Spleen (tissue), 7 donors: ENCODE measurements around the gene GALNT11.

Experiments
- CTCF ChIP-seq, 11 experiments: fragments of 200-600 bp in 7 of 11; fragments of 450-650 bp in 4 of 11; sonication (generic) in 4 of 11; IDR thresholded peaks in 8 of 11; conservative IDR thresholded peaks in 3 of 11; 1 replicate in 7 of 11; 2 replicates in 4 of 11; pipeline versions ENCODE4 v1.4.0 to v1.8.0; 2016 to 2021; ENCODE audit warnings: antibody characterized with exemption in 11 of 11, inconsistent platforms in 4 of 11, mild to moderate bottlenecking in 1 of 11
- POLR2AphosphoS5 ChIP-seq, 3 donors: sonication (generic); formaldehyde crosslinking; IDR thresholded peaks; one replicate each; pipeline ENCODE4 v1.5.1; 2017; ENCODE audit warnings: antibody characterized with exemption in 3 of 3
- donor health status: DM: no; HTN: no; CAD: no; lungs with moderate emphysema.
- donor health status: DM: no; HTN: no; CAD: no.
- donor health status: DM: no; HTN: no; CAD: no.

GRCh38 chr7:152059311-152059710 lies 33.8 kb downstream of the GALNT11 start:
- TF ChIP-seq CTCF (IDR thresholded peaks at IDR 0.05 in 8 of 11, conservative IDR thresholded peaks at IDR 0.05 in 3 of 11) (no peak), POLR2AphosphoS5 (IDR thresholded peaks at IDR 0.05) (no peak)
